H9 (cell line): ENCODE results near the gene WFDC1. TPM values are rescaled to one million over a fixed set of nuclear protein-coding genes. Genes with fewer than 3 reads are reported as not detected.

ENCODE experiments used
- DNase-seq: peaks from one replicate; pipeline ENCODE4 v3.0.0-alpha.2; 2017
- H2AFZ ChIP-seq: one replicate; pipeline ENCODE4 v1.6.1; 2013; ENCODE audit warnings: mild to moderate bottlenecking, low read length, control low read depth, moderate library complexity
- H2AK5ac ChIP-seq: 2 replicates; pipeline ENCODE4 v1.6.1; 2013; ENCODE audit warnings: low read length, control low read depth, mixed read lengths; ENCODE audit not compliant: insufficient read length
- H2BK120ac ChIP-seq: one replicate; pipeline ENCODE4 v1.6.1; 2013; ENCODE audit warnings: low read depth, mild to moderate bottlenecking, low read length, control low read depth, inconsistent platforms; ENCODE audit not compliant: poor library complexity, severe bottlenecking
- H2BK12ac ChIP-seq: 2 replicates; pipeline ENCODE4 v1.6.1; 2013; ENCODE audit warnings: low read length, control low read depth, mixed read lengths, low read depth; ENCODE audit not compliant: insufficient read length
- H2BK15ac ChIP-seq: 2 replicates; pipeline ENCODE4 v1.6.1; 2013; ENCODE audit warnings: low read depth, low read length, control low read depth
- H2BK20ac ChIP-seq: one replicate; pipeline ENCODE4 v1.6.1; 2013; ENCODE audit warnings: low read depth, mild to moderate bottlenecking, low read length, control low read depth, inconsistent platforms; ENCODE audit not compliant: poor library complexity, severe bottlenecking
- H2BK5ac ChIP-seq: 2 replicates; pipeline ENCODE4 v1.6.1; 2013; ENCODE audit warnings: low read length, control low read depth, mixed read lengths; ENCODE audit not compliant: insufficient read length
- H3K14ac ChIP-seq: 2 replicates; pipeline ENCODE4 v1.6.1; 2013; ENCODE audit warnings: low read length, control low read depth; ENCODE audit not compliant: insufficient read depth
- H3K18ac ChIP-seq: 2 replicates; pipeline ENCODE4 v1.6.1; 2013; ENCODE audit warnings: low read depth, mild to moderate bottlenecking, mixed read lengths, low read length, control low read depth; ENCODE audit not compliant: insufficient read length
- H3K23ac ChIP-seq: 2 replicates; pipeline ENCODE4 v1.6.1; 2013; ENCODE audit warnings: low read length, control low read depth, mixed read lengths, low read depth; ENCODE audit not compliant: insufficient read length
- H3K23me2 ChIP-seq: 2 replicates; pipeline ENCODE4 v1.6.1; 2013; ENCODE audit warnings: low read depth, mild to moderate bottlenecking, mixed read lengths, low read length, control low read depth; ENCODE audit not compliant: insufficient read length, poor library complexity, severe bottlenecking
- H3K27ac ChIP-seq: 2 replicates; pipeline ENCODE4 v1.5.1; 2013; ENCODE audit warnings: low read length, control low read depth, mixed read lengths, low read depth; ENCODE audit not compliant: insufficient read length
- H3K27me3 ChIP-seq: 2 replicates; pipeline ENCODE4 v1.6.1; 2013; ENCODE audit warnings: low read length, control low read depth, inconsistent platforms; ENCODE audit not compliant: insufficient read depth
- H3K4ac ChIP-seq: 2 replicates; pipeline ENCODE4 v1.6.1; 2013; ENCODE audit warnings: low read depth, mild to moderate bottlenecking, control low read depth, inconsistent platforms, low read length, moderate library complexity
- H3K4me1 ChIP-seq: 2 replicates; pipeline ENCODE4 v1.6.1; 2013; ENCODE audit warnings: low read length, control low read depth, inconsistent platforms; ENCODE audit not compliant: insufficient read depth
- H3K4me2 ChIP-seq: 2 replicates; pipeline ENCODE4 v1.6.1; 2013; ENCODE audit warnings: low read length, control low read depth, mixed read lengths; ENCODE audit not compliant: insufficient read length, insufficient read depth
- H3K56ac ChIP-seq: 2 replicates; pipeline ENCODE4 v1.6.1; 2013; ENCODE audit warnings: low read depth, mild to moderate bottlenecking, mixed read lengths, low read length, control low read depth; ENCODE audit not compliant: insufficient read length
- H3K79me1 ChIP-seq: 2 replicates; pipeline ENCODE4 v1.6.1; 2013; ENCODE audit warnings: low read depth, mild to moderate bottlenecking, moderate library complexity, low read length, control low read depth, inconsistent platforms; ENCODE audit not compliant: insufficient read depth, poor library complexity, severe bottlenecking
- H3K79me2 ChIP-seq: 2 replicates; pipeline ENCODE4 v1.6.1; 2013; ENCODE audit warnings: low read length, control low read depth, inconsistent platforms; ENCODE audit not compliant: insufficient read depth
- H3K9ac ChIP-seq: 2 replicates; pipeline ENCODE4 v1.6.1; 2013; ENCODE audit warnings: low read length, control low read depth, mixed read lengths; ENCODE audit not compliant: insufficient read length; ENCODE audit errors: extremely low read depth
- H3K9me3 ChIP-seq: one replicate; pipeline ENCODE4 v1.6.1; 2013; ENCODE audit warnings: low read depth, low read length, inconsistent platforms; ENCODE audit not compliant: control insufficient read depth
- H3T11ph ChIP-seq: one replicate; pipeline ENCODE4 v1.6.1; 2013; ENCODE audit warnings: mild to moderate bottlenecking, low read length, control low read depth, inconsistent platforms
- H4K20me1 ChIP-seq: one replicate; pipeline ENCODE4 v1.6.1; 2013; ENCODE audit not compliant: control insufficient read depth, insufficient read length, insufficient read depth
- H4K5ac ChIP-seq: 2 replicates; pipeline ENCODE4 v1.6.1; 2013; ENCODE audit warnings: low read depth, mild to moderate bottlenecking, mixed read lengths, low read length, control low read depth; ENCODE audit not compliant: insufficient read length
- H4K8ac ChIP-seq: replicated peaks from 2 replicates; pipeline ENCODE4 v1.6.1; 2013; ENCODE audit warnings: low read length, control low read depth, mixed read lengths, low read depth; ENCODE audit not compliant: insufficient read length
- H4K91ac ChIP-seq: 2 replicates; pipeline ENCODE4 v1.6.1; 2013; ENCODE audit warnings: low read depth, mild to moderate bottlenecking, moderate library complexity, mixed read lengths, low read length, control low read depth; ENCODE audit not compliant: insufficient read length
- H3K27ac Mint-ChIP-seq, 3 experiments: 2 replicates in 2 of 3; 3 replicates in 1 of 3; pipeline ENCODE4 v1.8.0; 2020 to 2021; ENCODE audit warnings: mixed read lengths in 3 of 3, mild to moderate bottlenecking in 1 of 3, moderate library complexity in 1 of 3
- H3K27me3 Mint-ChIP-seq: 2 replicates; pipeline ENCODE4 v1.8.0; 2021; ENCODE audit warnings: low read depth, mild to moderate bottlenecking, moderate library complexity, mixed read lengths
- H3K36me3 Mint-ChIP-seq, 3 experiments: 2 replicates in 2 of 3; 3 replicates in 1 of 3; pipeline ENCODE4 v1.8.0; 2020 to 2021; ENCODE audit warnings: low read depth in 3 of 3, mixed read lengths in 3 of 3; ENCODE audit not compliant: insufficient read depth in 1 of 3
- H3K4me1 Mint-ChIP-seq, 2 experiments: 2 replicates each; pipeline ENCODE4 v1.8.0; 2020; ENCODE audit warnings: mixed read lengths in 2 of 2
- H3K4me3 Mint-ChIP-seq, 2 experiments: 2 replicates in 1 of 2; 3 replicates in 1 of 2; pipeline ENCODE4 v1.8.0; 2020 to 2021; ENCODE audit warnings: mild to moderate bottlenecking in 2 of 2, mixed read lengths in 2 of 2, moderate library complexity in 1 of 2
- H3K9me3 Mint-ChIP-seq, 2 experiments: 2 replicates in 1 of 2; 3 replicates in 1 of 2; pipeline ENCODE4 v1.8.0; 2020; ENCODE audit warnings: mild to moderate bottlenecking in 2 of 2, mixed read lengths in 2 of 2, moderate library complexity in 1 of 2
- CTCF ChIP-seq: fragments of 200-600 bp; sonication (generic); conservative IDR thresholded peaks from 3 replicates; pipeline ENCODE4 v1.8.0; 2021; ENCODE audit warnings: antibody characterized with exemption, mild to moderate bottlenecking
- WGBS: extraction: QIAGEN DNeasy Blood & Tissue Kit; methylation state at CpG from one replicate; pipeline ENCODE4 v1.1.7; 2013; ENCODE audit warnings: missing lambda C conversion rate, low lambda C conversion rate, mixed read lengths; ENCODE audit not compliant: insufficient read length; ENCODE audit errors: extremely low coverage; 5-methylcytosine and 5-hydroxymethylcytosine counted together
- total RNA-seq: library from RNA; stranded (reverse); gene quantifications from 2 replicates; pipeline ENCODE4 v1.2.1, GENCODE V29; 2021

The WFDC1 gene
- total RNA-seq, 1 experiment from 2014 or later: 0.24 TPM

GRCh38 chr16:84252184-84252583 is 42.5 kb upstream of the WFDC1 start:
- no peaks in the 10 kb centered on the region for H3K27me3 ChIP-seq
- no peak overlapping the region for H2BK12ac ChIP-seq
- no peak overlapping the region for H2BK15ac ChIP-seq
- H4K20me1 ChIP-seq: no peaks in the 10 kb centered on the region
- no peak for TF ChIP-seq CTCF
- H3K4ac ChIP-seq: no peak overlapping the region
- no peak overlapping the region for H4K91ac ChIP-seq
- no peak overlapping the region for H3K14ac ChIP-seq
- no peak overlapping the region for H3K56ac ChIP-seq
- peaks cover 0 to 4% (median 0%) of the 10 kb centered on the region in 3 experiments; a peak in 1 of 7 replicates for H3K36me3 Mint-ChIP-seq
- no peak overlapping the region for H4K8ac ChIP-seq
- H3K23me2 ChIP-seq: no peaks in the 10 kb centered on the region
- no peaks in the 10 kb centered on the region for H3K4me1 ChIP-seq
- no peak overlapping the region for H2AFZ ChIP-seq
- no peak overlapping the region for H2BK120ac ChIP-seq
- H3K79me1 ChIP-seq: no peaks in the 10 kb centered on the region
- no peak overlapping the region for H2AK5ac ChIP-seq
- no peak overlapping the region for H3T11ph ChIP-seq
- H3K27ac Mint-ChIP-seq: no peak overlapping the region; a peak in 1 of 7 replicates
- H2BK5ac ChIP-seq: no peak overlapping the region
- no peak overlapping the region for H3K27ac ChIP-seq
- no peak overlapping the region for H3K18ac ChIP-seq
- H3K79me2 ChIP-seq: no peaks in the 10 kb centered on the region
- no peak overlapping the region for H4K5ac ChIP-seq
- no peak overlapping the region for H3K9ac ChIP-seq
- H3K9me3 ChIP-seq: no peaks in the 10 kb centered on the region
- H3K4me3 Mint-ChIP-seq: no peak overlapping the region; a peak in 1 of 5 replicates
- peaks cover 0 to 4% of the 10 kb centered on the region in 2 experiments; a peak in 2 of 4 replicates for H3K4me1 Mint-ChIP-seq
- H2BK20ac ChIP-seq: no peak overlapping the region
- no CpG with 5 or more reads among the region's 7 CpGs for WGBS
- H3K4me2 ChIP-seq: no peak overlapping the region
- peaks cover 0 to 4% of the 10 kb centered on the region in 2 experiments; a peak in 2 of 5 replicates for H3K9me3 Mint-ChIP-seq
- no peak for DNase-seq
- peaks cover 30% of the 10 kb centered on the region for H3K27me3 Mint-ChIP-seq
- H3K23ac ChIP-seq: no peak overlapping the region
